HG02884 (cell line): ENCODE results near the gene ERICH4.
"Not testable (repeated sequence)": the region's sequence is repeated elsewhere in the genome, so short reads cannot be mapped to it uniquely, and the experiment has no call there.

Experiments used
- ATAC-seq: cut with Tn5 transposase; IDR thresholded peaks from one replicate; pipeline ENCODE4 v1.9.1; 2021; ENCODE audit warnings: mild to moderate bottlenecking, moderate library complexity; ENCODE audit not compliant: unreplicated experiment

ERICH4 gene

DNA sequence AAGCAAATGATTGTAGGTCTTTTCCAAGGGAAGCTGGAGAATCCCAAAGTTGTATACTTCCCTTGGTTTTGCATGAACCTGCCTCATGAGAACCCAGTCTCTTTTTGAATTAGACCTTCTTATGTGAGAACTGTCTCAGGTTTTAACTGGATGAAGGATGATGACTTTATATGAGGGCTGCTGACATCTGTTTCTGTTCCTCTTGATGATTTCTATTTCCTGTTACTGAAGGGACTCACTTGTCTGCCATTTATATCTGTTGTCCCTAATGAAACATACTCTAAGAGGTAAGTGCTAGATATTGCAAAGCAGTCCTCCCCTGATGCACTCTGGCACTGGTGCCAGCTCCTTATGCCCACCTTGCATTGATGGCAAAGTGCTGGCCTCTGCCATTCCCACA is 33.6 kb downstream of the ERICH4 start:
- no peak for ATAC-seq

DNA sequence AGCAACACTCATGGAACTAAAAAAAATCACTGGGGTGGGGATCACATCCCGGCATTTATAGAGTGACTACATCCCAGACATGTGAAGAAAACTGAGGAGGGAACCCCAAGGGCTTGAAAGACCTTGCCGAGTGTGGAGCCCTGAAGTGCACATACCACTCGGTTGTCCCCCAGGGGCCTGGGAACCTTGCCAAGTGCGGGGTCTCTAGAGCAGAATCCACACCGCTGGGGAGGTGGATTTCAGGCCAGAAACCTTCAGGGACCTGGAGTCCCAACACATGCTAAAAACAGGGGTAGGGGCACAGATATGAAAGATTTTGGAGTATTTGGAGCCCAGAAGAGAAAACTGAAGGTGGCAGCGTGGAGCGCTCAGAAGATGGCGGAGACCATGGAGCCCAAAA is 35.2 kb downstream of the ERICH4 start:
- ATAC-seq, result no peak

DNA sequence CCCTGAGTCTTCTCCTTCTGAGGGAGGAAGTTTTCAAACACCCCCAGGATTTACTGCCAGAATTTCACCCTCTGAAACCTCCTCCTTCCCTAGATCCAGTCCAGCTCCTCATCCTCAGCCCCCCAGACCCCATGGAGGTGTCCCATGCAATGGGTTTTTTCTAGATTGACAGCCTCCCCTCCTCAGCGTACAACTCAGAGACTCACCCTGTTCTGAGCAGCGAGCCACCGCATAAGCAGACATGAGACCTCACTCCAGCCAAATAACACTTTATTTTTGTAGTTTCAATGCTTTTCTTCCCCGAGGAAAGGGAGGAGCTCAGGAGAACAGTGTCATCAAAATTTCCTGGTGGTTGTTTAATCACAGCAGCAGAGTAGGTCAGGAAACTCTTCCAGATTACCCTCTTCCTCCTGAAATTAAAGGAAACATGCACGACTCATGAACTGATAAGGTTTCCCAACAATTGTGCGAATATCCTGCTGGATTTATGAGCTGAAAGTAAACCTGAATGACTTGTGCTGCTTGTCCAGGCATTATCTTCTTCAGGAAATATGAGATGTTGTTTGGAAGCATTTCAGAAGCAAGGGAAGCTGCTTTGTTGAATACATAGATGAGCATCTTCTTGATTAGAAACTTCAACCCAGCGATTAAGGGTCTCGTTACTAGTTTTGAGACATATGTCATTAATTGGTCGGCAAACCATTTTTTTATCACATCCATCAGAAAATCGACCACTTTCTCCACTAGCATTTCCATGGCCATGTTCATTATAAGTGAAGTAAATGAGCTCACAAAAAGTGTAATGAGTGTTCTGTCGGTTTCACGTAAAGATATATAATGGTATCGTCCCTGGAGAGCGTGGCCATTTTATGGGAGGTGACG is 36.2 kb downstream of the ERICH4 start:
- no peak for ATAC-seq

DNA sequence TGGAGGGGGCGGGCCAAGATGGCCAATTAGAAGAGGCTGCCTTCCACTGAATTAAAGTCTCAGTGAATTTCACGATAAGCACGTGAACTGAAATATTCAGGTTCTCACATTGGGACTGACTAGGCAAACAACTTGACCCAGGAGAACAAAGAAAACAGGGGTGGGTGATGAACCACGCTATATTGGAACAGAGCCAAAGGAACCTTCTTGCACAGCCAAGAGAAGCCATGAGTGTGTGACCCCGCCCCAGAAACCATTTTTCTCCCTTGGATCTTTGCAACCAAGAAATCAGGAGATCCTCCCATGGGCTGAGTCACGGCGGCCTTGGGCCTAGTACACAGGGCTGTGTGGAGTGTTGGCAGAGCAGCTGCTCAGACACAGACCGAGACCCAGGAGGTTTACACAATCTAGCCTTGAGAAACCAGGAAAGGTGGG is 36.8 kb downstream of the ERICH4 start:
- no peak for ATAC-seq

DNA sequence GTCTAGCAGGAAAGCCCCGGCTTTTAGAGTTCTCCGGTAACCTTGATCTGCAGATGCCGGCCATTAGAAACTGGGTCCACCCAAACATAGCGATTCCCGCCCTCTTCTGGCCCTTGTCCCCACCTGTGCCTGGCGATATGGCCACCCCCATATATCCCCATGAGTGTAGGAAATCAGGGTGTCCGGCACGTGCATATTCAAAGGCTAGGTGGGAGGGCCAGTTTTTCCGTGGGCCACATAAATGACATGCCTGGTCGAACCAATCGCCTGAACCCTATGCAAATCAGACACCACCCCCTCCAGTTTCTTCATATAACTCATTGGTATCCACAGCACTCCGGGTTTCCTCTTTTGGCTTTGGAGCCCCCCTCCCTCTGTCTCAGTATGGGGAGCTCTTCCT is 37.4 kb downstream of the ERICH4 start:
- ATAC-seq, result no peak

DNA sequence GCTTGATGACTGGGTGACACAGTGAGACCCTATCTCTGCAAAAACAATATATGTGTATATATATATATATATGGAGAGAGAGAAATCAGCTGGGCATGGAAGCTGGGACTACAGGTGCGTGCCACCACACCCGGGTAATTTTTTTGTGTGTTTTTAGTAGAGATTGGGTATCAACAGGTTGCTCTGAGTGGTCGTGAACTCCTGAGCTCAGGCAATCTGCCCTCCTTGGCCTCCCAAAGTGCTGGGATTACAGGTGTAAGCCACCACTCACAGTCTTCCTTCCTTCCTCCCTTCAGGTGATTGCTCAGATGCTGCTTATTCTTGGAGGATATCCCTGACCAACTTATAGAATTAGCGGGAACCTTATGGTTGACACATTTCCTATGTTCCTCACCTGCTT is 41.9 kb downstream of the ERICH4 start:
- ATAC-seq, result no peak

DNA sequence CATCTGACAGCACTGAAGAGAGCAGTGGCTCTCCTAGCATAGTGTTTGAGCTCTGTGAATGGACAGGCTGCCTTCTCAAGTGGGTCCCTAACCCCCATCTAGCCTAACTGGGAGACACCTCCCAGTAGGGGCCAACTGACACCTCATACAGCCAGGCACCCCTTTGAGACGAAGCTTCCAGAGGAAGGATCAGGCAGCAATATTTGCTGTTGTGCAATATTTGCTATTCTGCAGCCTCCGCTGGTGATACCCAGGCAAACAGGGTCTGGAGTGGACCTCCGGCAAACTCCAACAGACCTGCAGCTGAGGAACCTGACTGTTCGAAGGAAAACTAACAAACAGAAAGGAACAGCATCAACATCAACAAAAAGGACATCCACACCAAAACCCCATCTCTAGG is 44.0 kb downstream of the ERICH4 start:
- ATAC-seq, result not testable (repeated sequence)

DNA sequence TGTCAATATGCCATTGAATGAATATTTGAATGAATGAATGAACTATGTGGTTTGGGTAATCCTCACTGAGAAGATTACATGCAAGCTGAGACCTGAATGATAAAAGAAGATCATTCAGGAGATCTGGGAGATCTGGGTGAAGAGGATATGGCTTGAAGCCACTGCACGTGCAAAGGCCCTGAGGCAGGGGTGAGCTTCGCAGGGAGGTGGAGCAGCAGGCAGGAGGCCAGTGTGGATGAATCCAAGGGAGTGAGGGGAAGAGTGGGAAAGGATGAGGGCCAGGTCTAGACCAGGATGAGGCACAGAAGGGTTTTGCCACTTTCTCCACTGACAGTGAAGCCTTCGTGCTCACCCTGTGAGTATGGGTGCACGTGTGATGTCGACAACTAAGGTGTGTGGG is 49.9 kb downstream of the ERICH4 start:
- no peak for ATAC-seq
